Osteoblast (primary cell): Measurements from ENCODE around the gene ATP8A1. TPM values are rescaled to one million over a fixed set of nuclear protein-coding genes. Genes with fewer than 3 reads are reported as not detected.

Experiments
- DNase-seq: peaks from one replicate; pipeline ENCODE4 v3.0.0; 2011; ENCODE audit warnings: low spot score, mixed read lengths; ENCODE audit not compliant: insufficient read length; ENCODE audit errors: missing footprints
- H2AFZ ChIP-seq: 2 replicates; pipeline ENCODE4 v1.6.0; 2011; ENCODE audit warnings: mild to moderate bottlenecking, low read length
- H3K27ac ChIP-seq: 2 replicates; pipeline ENCODE4 v1.5.1; 2011; ENCODE audit warnings: mild to moderate bottlenecking, low read depth, low read length, moderate library complexity
- H3K27me3 ChIP-seq: 2 replicates; pipeline ENCODE4 v1.6.0; 2012; ENCODE audit warnings: mild to moderate bottlenecking, control low read depth, inconsistent platforms, low read length, moderate library complexity; ENCODE audit not compliant: insufficient read depth
- H3K36me3 ChIP-seq: 2 replicates; pipeline ENCODE4 v1.5.1; 2011; ENCODE audit warnings: mild to moderate bottlenecking, low read length, control low read depth, moderate library complexity; ENCODE audit not compliant: insufficient read depth
- H3K4me1 ChIP-seq: 2 replicates; pipeline ENCODE4 v1.5.1; 2011; ENCODE audit warnings: mild to moderate bottlenecking, low read length, control low read depth, moderate library complexity; ENCODE audit not compliant: insufficient read depth
- H3K4me2 ChIP-seq: 2 replicates; pipeline ENCODE4 v1.6.0; 2011; ENCODE audit warnings: mild to moderate bottlenecking, low read length; ENCODE audit not compliant: insufficient read depth
- H3K4me3 ChIP-seq: fragments of 200-600 bp; sonication (generic); 3 replicates; pipeline ENCODE4 v1.5.1; 2012; ENCODE audit warnings: mild to moderate bottlenecking, low read length, inconsistent platforms; ENCODE audit not compliant: insufficient read depth
- H3K79me2 ChIP-seq: 2 replicates; pipeline ENCODE4 v1.6.0; 2012; ENCODE audit warnings: mild to moderate bottlenecking, low read length, control low read depth, inconsistent platforms; ENCODE audit not compliant: insufficient read depth
- H3K9me3 ChIP-seq: 2 replicates; pipeline ENCODE4 v1.5.1; 2011; ENCODE audit warnings: low read depth, low read length, control low read depth
- H4K20me1 ChIP-seq: 2 replicates; pipeline ENCODE4 v1.6.0; 2012; ENCODE audit warnings: mild to moderate bottlenecking, low read length, control low read depth; ENCODE audit not compliant: insufficient read depth
- CTCF ChIP-seq: IDR thresholded peaks from 2 replicates; pipeline ENCODE4 v1.5.1; 2011; ENCODE audit warnings: mild to moderate bottlenecking, low read depth, low read length, moderate library complexity; ENCODE audit errors: extremely low read depth
- total RNA-seq: library from RNA; depleted of rRNA; stranded (reverse); fragments of >200 nt; gene quantifications from 2 replicates; pipeline ENCODE4 v1.2.3, GENCODE V29; 2012

The ATP8A1 gene
- total RNA-seq, 1 donor, result 2.5 TPM

GRCh38 chr4:42690537-42690936 lies 33.6 kb upstream of the ATP8A1 start:
- Histone ChIP-seq H3K4me1 (no peaks in the 10 kb centered on the region), H3K36me3 (no peaks in the 10 kb centered on the region), H3K79me2 (no peaks in the 10 kb centered on the region), H3K4me2 (no peak overlapping the region), H4K20me1 (no peaks in the 10 kb centered on the region), H3K27ac (no peak overlapping the region), H2AFZ (no peak overlapping the region), H3K27me3 (no peaks in the 10 kb centered on the region), H3K9me3 (no peaks in the 10 kb centered on the region), H3K4me3 (no peak overlapping the region)
- no peak for DNase-seq
- no peak for TF ChIP-seq CTCF

- no peak for TF ChIP-seq CTCF
- Histone ChIP-seq H3K4me2 (no peak overlapping the region), H3K27me3 (no peaks in the 10 kb centered on the region), H3K4me1 (no peaks in the 10 kb centered on the region), H2AFZ (no peak overlapping the region), H3K36me3 (no peaks in the 10 kb centered on the region), H3K9me3 (no peaks in the 10 kb centered on the region), H3K79me2 (no peaks in the 10 kb centered on the region), H3K27ac (no peak overlapping the region), H3K4me3 (no peak overlapping the region), H4K20me1 (no peaks in the 10 kb centered on the region)
- no peak for DNase-seq
Measured at GRCh38 chr4:42683393-42683792, 26.5 kb upstream of the ATP8A1 start.

- no peak for TF ChIP-seq CTCF
- no peak overlapping the region for H3K4me2 ChIP-seq
- DNase-seq, result no peak
Measured at GRCh38 chr4:42678512-42678911, 21.6 kb upstream of the ATP8A1 start.

GRCh38 chr4:42676066-42676951 lies 19.4 kb upstream of the ATP8A1 start:
- Histone ChIP-seq H3K4me2 (no peak overlapping the region), H3K27ac (no peak overlapping the region), H3K4me1 (no peaks in the 10 kb centered on the region), H3K9me3 (no peaks in the 10 kb centered on the region), H3K27me3 (no peaks in the 10 kb centered on the region), H4K20me1 (no peaks in the 10 kb centered on the region), H3K79me2 (no peaks in the 10 kb centered on the region), H3K4me3 (no peak overlapping the region), H2AFZ (no peak overlapping the region), H3K36me3 (no peaks in the 10 kb centered on the region)
- TF ChIP-seq CTCF, result no peak
- DNase-seq, result no peak

More at GRCh38 chr4:42678512-42678911, 21.6 kb upstream of the ATP8A1 start:
- no peaks in the 10 kb centered on the region for H3K27me3 ChIP-seq
- H3K79me2 ChIP-seq, result no peaks in the 10 kb centered on the region
- H3K36me3 ChIP-seq, result no peaks in the 10 kb centered on the region
- H2AFZ ChIP-seq, result no peak overlapping the region
- H3K4me3 ChIP-seq, result no peak overlapping the region
- H3K27ac ChIP-seq, result no peak overlapping the region
- H3K4me1 ChIP-seq, result no peaks in the 10 kb centered on the region
- no peaks in the 10 kb centered on the region for H3K9me3 ChIP-seq
- no peaks in the 10 kb centered on the region for H4K20me1 ChIP-seq
